Loucy (cell line): ENCODE results near the gene CLIC2.
"Not testable (repeated sequence)": the region's sequence is repeated elsewhere in the genome, so short reads cannot be mapped to it uniquely, and the experiment has no call there.

Experiments
- H2AFZ ChIP-seq: fragments of 200-600 bp; sonication (generic); 2 replicates; pipeline ENCODE4 v1.6.0; 2016; ENCODE audit warnings: antibody characterized with exemption, mild to moderate bottlenecking, low read length, moderate library complexity
- H3F3A ChIP-seq: fragments of 200-600 bp; 2 replicates; pipeline ENCODE4 v1.6.0; 2016; ENCODE audit warnings: antibody characterized with exemption, low read depth, mild to moderate bottlenecking
- H3K27me3 ChIP-seq: fragments of 200-600 bp; sonication (generic); 2 replicates; pipeline ENCODE4 v1.6.1; 2014; ENCODE audit warnings: low read length, mild to moderate bottlenecking; ENCODE audit not compliant: insufficient read depth, poor library complexity, severe bottlenecking
- H3K36me3 ChIP-seq: fragments of 200-600 bp; sonication (generic); 2 replicates; pipeline ENCODE4 v1.6.1; 2016; ENCODE audit warnings: low read length; ENCODE audit not compliant: insufficient read depth
- H3K4me1 ChIP-seq: fragments of 200-600 bp; sonication (generic); 2 replicates; pipeline ENCODE4 v1.5.1; 2014; ENCODE audit warnings: low read length, mild to moderate bottlenecking; ENCODE audit not compliant: insufficient read depth, poor library complexity, severe bottlenecking
- H3K4me2 ChIP-seq: fragments of 200-600 bp; sonication (generic); 2 replicates; pipeline ENCODE4 v1.6.0; 2014; ENCODE audit warnings: antibody characterized with exemption, low read length, low read depth, mild to moderate bottlenecking; ENCODE audit not compliant: poor library complexity, severe bottlenecking
- H3K4me3 ChIP-seq: fragments of 200-600 bp; sonication (generic); 2 replicates; pipeline ENCODE4 v1.5.1; 2014; ENCODE audit warnings: low read length, mild to moderate bottlenecking, mixed read lengths; ENCODE audit not compliant: poor library complexity, severe bottlenecking
- H3K79me2 ChIP-seq: fragments of 200-600 bp; sonication (generic); 2 replicates; pipeline ENCODE4 v1.6.1; 2014; ENCODE audit warnings: low read length; ENCODE audit not compliant: insufficient read depth
- H3K9ac ChIP-seq: fragments of 200-600 bp; sonication (generic); 2 replicates; pipeline ENCODE4 v1.6.0; 2014; ENCODE audit warnings: mild to moderate bottlenecking, low read depth, low read length, moderate library complexity; ENCODE audit not compliant: poor library complexity, severe bottlenecking
- H3K9me2 ChIP-seq: fragments of 200-600 bp; sonication (generic); replicated peaks from 2 replicates; pipeline ENCODE4 v1.6.1; 2016; ENCODE audit warnings: low read depth, low read length, mixed read lengths
- H3K9me3 ChIP-seq: fragments of 200-600 bp; sonication (generic); 2 replicates; pipeline ENCODE4 v1.6.1; 2014; ENCODE audit warnings: mild to moderate bottlenecking, antibody characterized with exemption, low read length, low read depth; ENCODE audit not compliant: insufficient read depth
- H4K20me1 ChIP-seq: fragments of 200-600 bp; sonication (generic); 2 replicates; pipeline ENCODE4 v1.6.0; 2014; ENCODE audit warnings: antibody characterized with exemption, low read length, mild to moderate bottlenecking; ENCODE audit not compliant: insufficient read depth, poor library complexity, severe bottlenecking
- CTCF ChIP-seq: fragments of 200-600 bp; sonication (generic); conservative IDR thresholded peaks from 2 replicates; pipeline ENCODE4 v1.5.1; 2014; ENCODE audit warnings: mild to moderate bottlenecking, antibody characterized with exemption, low read length
- EZH2phosphoT487 ChIP-seq: fragments of 200-600 bp; IDR thresholded peaks from 2 replicates; pipeline ENCODE4 v1.6.1; 2018; ENCODE audit warnings: antibody characterized with exemption, mild to moderate bottlenecking, moderate library complexity, borderline replicate concordance

CLIC2 gene

GRCh38 chrX:155349448-155349847, 15.0 kb upstream of the CLIC2 start:
- not testable (repeated sequence) for H2AFZ ChIP-seq, H3K4me3 ChIP-seq, H3K79me2 ChIP-seq

GRCh38 chrX:155345689-155346088, 11.3 kb upstream of the CLIC2 start:
- not testable (repeated sequence) for H2AFZ ChIP-seq, H3F3A ChIP-seq, H3K4me1 ChIP-seq, H3K79me2 ChIP-seq, H3K27me3 ChIP-seq, H3K36me3 ChIP-seq, H3K4me2 ChIP-seq, H4K20me1 ChIP-seq, H3K9me3 ChIP-seq, H3K9ac ChIP-seq, H3K9me2 ChIP-seq, H3K4me3 ChIP-seq

More at GRCh38 chrX:155349448-155349847, 15.0 kb upstream of the CLIC2 start:
- H3K4me2 ChIP-seq, H4K20me1 ChIP-seq, H3K27me3 ChIP-seq, H3K9me3 ChIP-seq, H3K9me2 ChIP-seq, H3K4me1 ChIP-seq, H3K9ac ChIP-seq, H3F3A ChIP-seq, H3K36me3 ChIP-seq: not testable (repeated sequence)

- not testable (repeated sequence) for H2AFZ ChIP-seq, H3K36me3 ChIP-seq, H4K20me1 ChIP-seq, H3K4me2 ChIP-seq, H3K79me2 ChIP-seq, H3K4me1 ChIP-seq, H3K9ac ChIP-seq, H3K4me3 ChIP-seq, H3K9me2 ChIP-seq, H3K27me3 ChIP-seq, H3K9me3 ChIP-seq, H3F3A ChIP-seq
Observed at GRCh38 chrX:155335337-155335712, 911 bp upstream of the CLIC2 start.

GRCh38 chrX:155333544-155334100, 792 bp downstream of the CLIC2 start:
- Histone ChIP-seq H3K4me2 (no peak overlapping the region), H3K4me1 (no peaks in the 10 kb centered on the region), H2AFZ (no peak overlapping the region), H3K9ac (no peak overlapping the region), H3K79me2 (no peaks in the 10 kb centered on the region), H4K20me1 (no peaks in the 10 kb centered on the region), H3F3A (no peaks in the 10 kb centered on the region), H3K9me3 (no peaks in the 10 kb centered on the region), H3K9me2 (no peaks in the 10 kb centered on the region), H3K27me3 (no peaks in the 10 kb centered on the region), H3K4me3 (no peak overlapping the region), H3K36me3 (no peaks in the 10 kb centered on the region)
- TF ChIP-seq CTCF, result no peak
- TF ChIP-seq EZH2phosphoT487, result no peak

GRCh38 chrX:155330992-155331391, 3.4 kb downstream of the CLIC2 start:
- TF ChIP-seq CTCF, result no peak
- TF ChIP-seq EZH2phosphoT487, result no peak
- no peaks in the 10 kb centered on the region for H3K79me2 ChIP-seq
- no peaks in the 10 kb centered on the region for H3K9me3 ChIP-seq
- no peak overlapping the region for H3K9ac ChIP-seq
- H3K9me2 ChIP-seq, result no peaks in the 10 kb centered on the region
- no peaks in the 10 kb centered on the region for H3K4me1 ChIP-seq
- no peaks in the 10 kb centered on the region for H4K20me1 ChIP-seq
- no peak overlapping the region for H3K4me3 ChIP-seq
- H3K27me3 ChIP-seq, result no peaks in the 10 kb centered on the region
- H3K4me2 ChIP-seq, result no peak overlapping the region
- H3K36me3 ChIP-seq, result no peaks in the 10 kb centered on the region
- no peaks in the 10 kb centered on the region for H3F3A ChIP-seq
- H2AFZ ChIP-seq, result no peak overlapping the region
